Fibroblast of lung (primary cell): ENCODE data around the gene GPR137. TPM values are rescaled to one million over a fixed set of nuclear protein-coding genes. Genes with fewer than 3 reads are reported as not detected.
A peak's percentile ranks its signal among the peaks of the same experiment; 100 is the strongest.

ENCODE experiments used
- DNase-seq, 2 donors: peaks; one replicate each; pipeline versions ENCODE4 v3.0.0 to v3.0.0-alpha.2; 2010; ENCODE audit warnings: low read depth in 2 of 2
- H2AFZ ChIP-seq: 2 replicates; pipeline ENCODE4 v1.5.1; 2012; ENCODE audit warnings: low read length, control low read depth, inconsistent platforms
- H3K27ac ChIP-seq: 2 replicates; pipeline ENCODE4 v1.5.1; 2011; ENCODE audit warnings: low read length, control low read depth; ENCODE audit not compliant: insufficient read depth
- H3K27me3 ChIP-seq: 2 replicates; pipeline ENCODE4 v1.5.1; 2011; ENCODE audit warnings: mild to moderate bottlenecking, low read length; ENCODE audit not compliant: control insufficient read depth, insufficient read depth
- H3K36me3 ChIP-seq: 2 replicates; pipeline ENCODE4 v1.5.1; 2011; ENCODE audit warnings: low read length; ENCODE audit not compliant: control insufficient read depth, insufficient read depth
- H3K4me1 ChIP-seq: 2 replicates; pipeline ENCODE4 v1.5.1; 2011; ENCODE audit warnings: low read length; ENCODE audit not compliant: control insufficient read depth, insufficient read depth; ENCODE audit errors: extremely low read depth
- H3K4me2 ChIP-seq: 2 replicates; pipeline ENCODE4 v1.5.1; 2011; ENCODE audit warnings: low read length, control low read depth; ENCODE audit not compliant: insufficient read depth; ENCODE audit errors: extremely low read depth
- H3K4me3 ChIP-seq, 4 experiments: fragments of 200-600 bp in 1 of 4; sonication (generic) in 1 of 4; replicated peaks in 1 of 4; 2 replicates each; pipeline ENCODE4 v1.5.1; 2011 to 2016; ENCODE audit warnings: low read length in 4 of 4, low read depth in 3 of 4, mild to moderate bottlenecking in 3 of 4, control low read depth in 2 of 4, inconsistent platforms in 1 of 4, mixed read lengths in 1 of 4; ENCODE audit not compliant: insufficient read depth in 1 of 4; ENCODE audit errors: control extremely low read depth in 1 of 4
- H3K79me2 ChIP-seq: 2 replicates; pipeline ENCODE4 v1.5.1; 2012; ENCODE audit warnings: mild to moderate bottlenecking, low read length, inconsistent platforms; ENCODE audit not compliant: control insufficient read depth, insufficient read depth
- H3K9ac ChIP-seq: 2 replicates; pipeline ENCODE4 v1.5.1; 2011; ENCODE audit warnings: mild to moderate bottlenecking, low read length, control low read depth; ENCODE audit not compliant: insufficient read depth
- H3K9me3 ChIP-seq: 2 replicates; pipeline ENCODE4 v1.5.1; 2012; ENCODE audit warnings: low read depth, low read length; ENCODE audit not compliant: control insufficient read depth, insufficient read depth
- H4K20me1 ChIP-seq: 2 replicates; pipeline ENCODE4 v1.5.1; 2011; ENCODE audit warnings: low read length; ENCODE audit not compliant: control insufficient read depth, insufficient read depth; ENCODE audit errors: extremely low read depth
- EZH2 ChIP-seq: IDR thresholded peaks from 2 replicates; pipeline ENCODE4 v1.5.1; 2012; ENCODE audit warnings: low read length, control low read depth, mild to moderate bottlenecking; ENCODE audit errors: missing control alignments
- polyA plus RNA-seq, 2 donors: library from polyadenylated mRNA; depleted of rRNA in 1 of 2; stranded (reverse) in 1 of 2; unstranded in 1 of 2; fragments of >200 nt; gene quantifications; 2 replicates each; pipeline ENCODE4 v1.2.1, GENCODE V29; 2011 to 2012; ENCODE audit warnings: missing spikeins in 1 of 2
- total RNA-seq: library from RNA; depleted of rRNA; stranded (reverse); fragments of >200 nt; gene quantifications from 2 replicates; pipeline ENCODE4 v1.2.1, GENCODE V29; 2014
- TF ChIP-seq, protein P1 (sequence below), 2 donors: IDR thresholded peaks in 1 of 2; conservative IDR thresholded peaks in 1 of 2; 1 replicate in 1 of 2; 2 replicates in 1 of 2; pipeline ENCODE4 v1.5.1; 2011 to 2012; ENCODE audit warnings: low read length in 2 of 2, control low read depth in 1 of 2, inconsistent platforms in 1 of 2, low read depth in 1 of 2, mild to moderate bottlenecking in 1 of 2

Gene GPR137
- total and polyA plus RNA-seq, 2 donors (not counting 1 experiment from before 2014, with no cell fraction given) = 10.7 to 10.9 TPM

DNA sequence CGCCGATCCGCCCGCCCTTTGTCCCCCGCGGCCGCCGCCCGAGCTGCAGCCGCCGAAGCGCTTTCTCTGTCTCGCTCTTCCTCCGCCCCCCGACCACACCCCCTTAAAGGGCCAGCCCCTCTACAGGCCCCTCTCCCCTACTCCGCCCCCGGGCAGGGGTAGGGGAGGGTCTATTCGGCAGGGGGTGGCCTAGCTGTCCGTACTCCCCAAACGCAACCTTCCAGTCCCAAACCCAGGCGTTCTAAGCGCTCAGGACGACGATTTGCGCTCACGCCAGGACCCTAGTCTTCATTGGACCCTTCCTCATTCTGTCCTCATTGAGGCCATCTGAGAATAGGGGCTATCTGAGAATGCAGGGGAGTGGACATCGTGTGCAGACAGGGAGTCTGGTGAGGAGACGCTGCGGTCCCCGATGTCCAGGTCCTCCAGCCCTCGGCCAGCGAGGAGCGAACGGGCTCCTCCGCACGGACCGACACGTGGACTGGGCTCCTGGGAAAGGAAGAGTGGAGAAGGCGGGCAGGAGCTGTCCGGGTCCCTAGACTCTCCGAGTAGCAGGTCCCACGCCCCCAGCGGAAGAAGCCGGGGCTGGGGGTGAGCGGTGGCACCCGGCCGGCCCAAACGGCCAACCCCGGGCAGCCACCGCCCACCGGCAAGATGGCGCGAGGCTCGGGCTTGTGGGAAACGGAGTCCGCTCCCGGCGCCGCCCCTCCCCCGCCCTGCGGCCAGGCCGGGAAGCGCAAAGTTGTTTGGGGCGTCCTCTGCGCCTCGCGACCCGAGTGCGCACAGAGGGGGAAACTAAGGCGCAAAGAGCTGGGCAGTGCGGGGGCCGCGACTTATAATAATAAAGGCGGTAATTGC is 38.5 kb upstream of the GPR137 start, which contains the start of gene PPP1R14B:
Gene PPP1R14B, minus strand, starts transcription at position 73 of the 858 bp plus-strand sequence. CDS start 270 bp downstream, outside the sequence.
- DNase-seq = peak; percentile 77 to 85
- Histone ChIP-seq H3K4me1 (peaks cover 20% of the 10 kb centered on the region), H3K27me3 (no peaks in the 10 kb centered on the region), H3K4me2 (peak within 1 kb of the TSS; percentile 99), H3K9ac (peak within 1 kb of the TSS; percentile 79), H2AFZ (peak within 1 kb of the TSS; percentile 85), H3K79me2 (peaks cover 43% of the 10 kb centered on the region), H4K20me1 (no peaks in the 10 kb centered on the region), H3K36me3 (peaks cover 4% of the 10 kb centered on the region), H3K4me3 (peak within 1 kb of the TSS; percentile 86 to 97 (median 94)), H3K27ac (peak within 1 kb of the TSS; percentile 88), H3K9me3 (no peaks in the 10 kb centered on the region)
- TF ChIP-seq, protein P1, sequence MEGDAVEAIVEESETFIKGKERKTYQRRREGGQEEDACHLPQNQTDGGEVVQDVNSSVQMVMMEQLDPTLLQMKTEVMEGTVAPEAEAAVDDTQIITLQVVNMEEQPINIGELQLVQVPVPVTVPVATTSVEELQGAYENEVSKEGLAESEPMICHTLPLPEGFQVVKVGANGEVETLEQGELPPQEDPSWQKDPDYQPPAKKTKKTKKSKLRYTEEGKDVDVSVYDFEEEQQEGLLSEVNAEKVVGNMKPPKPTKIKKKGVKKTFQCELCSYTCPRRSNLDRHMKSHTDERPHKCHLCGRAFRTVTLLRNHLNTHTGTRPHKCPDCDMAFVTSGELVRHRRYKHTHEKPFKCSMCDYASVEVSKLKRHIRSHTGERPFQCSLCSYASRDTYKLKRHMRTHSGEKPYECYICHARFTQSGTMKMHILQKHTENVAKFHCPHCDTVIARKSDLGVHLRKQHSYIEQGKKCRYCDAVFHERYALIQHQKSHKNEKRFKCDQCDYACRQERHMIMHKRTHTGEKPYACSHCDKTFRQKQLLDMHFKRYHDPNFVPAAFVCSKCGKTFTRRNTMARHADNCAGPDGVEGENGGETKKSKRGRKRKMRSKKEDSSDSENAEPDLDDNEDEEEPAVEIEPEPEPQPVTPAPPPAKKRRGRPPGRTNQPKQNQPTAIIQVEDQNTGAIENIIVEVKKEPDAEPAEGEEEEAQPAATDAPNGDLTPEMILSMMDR (conservative IDR thresholded peaks at IDR 0.05 in 1 of 2, IDR thresholded peaks at IDR 0.05 in 1 of 2; ENCODE audit: low read depth in 1 of 2, low read length in 2 of 2) = no peak
- no peak for TF ChIP-seq EZH2

DNA sequence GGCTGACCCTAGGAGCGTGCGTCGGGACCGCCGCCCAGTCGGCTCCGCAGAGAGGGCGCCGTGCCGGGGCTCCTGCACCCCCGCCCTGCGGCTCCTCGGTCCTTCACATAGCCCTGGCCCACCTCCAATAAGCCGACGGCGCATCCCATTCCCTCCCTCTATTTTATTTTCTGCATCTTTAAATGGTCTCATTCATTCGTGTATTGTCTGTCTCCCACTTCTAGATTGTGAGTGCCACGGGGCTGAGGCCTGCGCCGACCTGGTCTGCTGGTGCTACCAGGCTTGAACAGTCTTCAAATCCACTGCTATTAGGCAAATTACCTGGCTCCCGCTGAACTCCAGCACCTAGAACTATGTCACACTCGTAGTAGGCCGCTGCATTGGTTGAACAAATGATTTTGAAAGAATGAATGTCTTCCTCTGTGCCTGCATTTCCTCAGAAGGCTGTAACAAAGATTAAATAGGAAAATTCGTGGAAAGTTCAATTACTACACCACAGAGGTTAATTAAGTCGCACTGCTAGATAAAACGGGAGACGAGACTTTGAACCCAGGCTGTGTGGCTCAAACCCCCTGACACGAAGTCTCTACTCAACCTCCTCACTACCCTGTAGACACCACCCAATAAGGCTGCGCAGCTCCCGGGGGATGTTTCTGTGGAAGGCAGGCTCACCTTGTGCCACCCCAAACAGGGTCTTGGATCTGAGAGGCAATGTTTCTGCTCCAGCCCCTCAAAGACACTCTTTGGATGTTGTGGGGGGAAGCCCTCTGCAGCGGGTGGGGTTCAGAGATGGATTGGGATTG is 37.7 kb upstream of the GPR137 start:
- Histone ChIP-seq H3K79me2 (peaks cover 43% of the 10 kb centered on the region), H3K27ac (peak overlapping the region; percentile 14), H3K9ac (no peak overlapping the region), H3K4me1 (peaks cover 20% of the 10 kb centered on the region), H3K4me2 (peak overlapping the region; percentile 68), H3K27me3 (no peaks in the 10 kb centered on the region), H2AFZ (peak overlapping the region; percentile 53), H3K4me3 (peak overlapping the region; percentile 24 to 87 (median 82)), H3K36me3 (peaks cover 4% of the 10 kb centered on the region), H4K20me1 (no peaks in the 10 kb centered on the region), H3K9me3 (no peaks in the 10 kb centered on the region)
- DNase-seq = no peak
- TF ChIP-seq, protein P1 (conservative IDR thresholded peaks at IDR 0.05 in 1 of 2, IDR thresholded peaks at IDR 0.05 in 1 of 2; ENCODE audit: low read depth in 1 of 2, low read length in 2 of 2) = no peak
- TF ChIP-seq EZH2 = no peak

DNA sequence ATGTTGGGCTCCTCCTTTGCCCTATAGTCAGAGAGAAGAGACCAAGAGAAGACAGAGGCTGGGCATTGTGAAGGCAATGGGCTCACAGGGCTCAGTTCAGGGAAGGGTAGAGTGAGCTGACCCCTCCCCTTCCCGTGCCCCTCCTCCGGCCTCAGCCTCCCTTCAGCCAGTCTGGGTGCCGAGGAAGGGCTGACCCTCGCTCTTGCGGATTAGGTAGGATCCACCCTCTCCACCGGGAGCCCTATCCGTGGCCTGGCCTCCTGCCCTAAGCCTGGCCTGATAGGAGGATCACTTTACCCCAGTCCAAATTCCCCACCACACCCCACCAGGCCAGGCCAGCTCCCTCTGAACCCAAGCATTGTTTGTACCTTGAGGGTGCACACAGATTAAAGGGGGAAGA is 37.1 kb upstream of the GPR137 start:
- no peaks in the 10 kb centered on the region for H3K27me3 ChIP-seq
- H3K79me2 ChIP-seq = peaks cover 44% of the 10 kb centered on the region
- H3K4me1 ChIP-seq = peaks cover 16% of the 10 kb centered on the region
- no peak overlapping the region for H3K9ac ChIP-seq
- H3K27ac ChIP-seq = no peak overlapping the region
- no peak overlapping the region for H3K4me3 ChIP-seq
- H3K4me2 ChIP-seq = no peak overlapping the region
- peaks cover 1% of the 10 kb centered on the region for H3K36me3 ChIP-seq
- no peak for TF ChIP-seq EZH2
- TF ChIP-seq, protein P1 (conservative IDR thresholded peaks at IDR 0.05 in 1 of 2, IDR thresholded peaks at IDR 0.05 in 1 of 2; ENCODE audit: low read depth in 1 of 2, low read length in 2 of 2) = no peak
- no peaks in the 10 kb centered on the region for H3K9me3 ChIP-seq
- DNase-seq = no peak
- no peaks in the 10 kb centered on the region for H4K20me1 ChIP-seq
- no peak overlapping the region for H2AFZ ChIP-seq
